ENCODE data around the gene DDR1.

The DDR1 gene

GRCh38 chr6:30886897-30887255 lies 2.6 kb downstream of the DDR1 start:
- TF ChIP-seq FOXA1 (IDR thresholded peaks at IDR 0.05), result no peak
- ChIA-PET POLR2A (interaction anchor here (1.4 kb wide), 1 partner anchor 9 kb away, joined by 3 read pairs; no protein-coding TSS in a partner anchor), CTCF (no interaction called here)
- DNase-seq (ENCODE audit: extremely low spot score), result no peak

- TF ChIP-seq HDGF (IDR thresholded peaks at IDR 0.05; ENCODE audit: borderline replicate concordance), result no peak
- ChIA-PET POLR2A (interaction anchor here (0.7 to 1.6 kb wide), 2 partner anchors 20 to 333 kb away, joined by 3 to 5 read pairs; partner anchors contain the start of gene GTF2H4), CTCF (interaction anchor here (0.6 to 1.7 kb wide), 3 partner anchors 60 to 406 kb away, joined by 3 to 4 read pairs (median 3); no protein-coding TSS in a partner anchor)
- DNase-seq (ENCODE audit: extremely low spot score), result no peak
These were observed 3.8 kb downstream of the DDR1 start for GRCh38 chr6:30887901-30888815.

- CTCF ChIA-PET, result interaction anchor here (0.6 to 1.7 kb wide), 4 partner anchors 20 to 198 kb away, joined by 3 to 8 read pairs (median 4); no protein-coding TSS in a partner anchor
- no peak for DNase-seq (ENCODE audit: extremely low spot score)
- TF ChIP-seq PKNOX1 (IDR thresholded peaks at IDR 0.05) (no peak), CTBP1 (IDR thresholded peaks at IDR 0.05; ENCODE audit: borderline replicate concordance) (no peak), HDGF (IDR thresholded peaks at IDR 0.05; ENCODE audit: borderline replicate concordance) (no peak), FOXK2 (IDR thresholded peaks at IDR 0.05) (no peak), NFRKB (IDR thresholded peaks at IDR 0.05) (no peak), ZNF384 (IDR thresholded peaks at IDR 0.05) (no peak)
- POLR2A ChIA-PET, result interaction anchor here (0.7 to 1.6 kb wide), 2 partner anchors 19 to 333 kb away, joined by 3 to 5 read pairs; partner anchors contain the start of gene GTF2H4
These were observed 4.6 kb downstream of the DDR1 start for GRCh38 chr6:30888816-30889495.

- TF ChIP-seq BHLHE40 (IDR thresholded peaks at IDR 0.05; ENCODE audit: borderline replicate concordance) (no peak), ELF4 (IDR thresholded peaks at IDR 0.05) (no peak), CTBP1 (IDR thresholded peaks at IDR 0.05; ENCODE audit: borderline replicate concordance) (no peak), FOXM1 (IDR thresholded peaks at IDR 0.05; ENCODE audit: borderline replicate concordance) (no peak), PKNOX1 (IDR thresholded peaks at IDR 0.05) (no peak), SUZ12 (IDR thresholded peaks at IDR 0.05) (no peak), TARDBP (IDR thresholded peaks at IDR 0.05) (no peak), NFRKB (IDR thresholded peaks at IDR 0.05) (no peak), HDGF (IDR thresholded peaks at IDR 0.05; ENCODE audit: borderline replicate concordance) (no peak), FOXA1 (IDR thresholded peaks at IDR 0.05) (no peak), ZNF384 (IDR thresholded peaks at IDR 0.05) (no peak), SP1 (IDR thresholded peaks at IDR 0.05) (no peak)
- POLR2A ChIA-PET, result interaction anchor here (1.6 kb wide), 1 partner anchor 18 kb away, joined by 5 read pairs; the partner anchor contains the start of gene GTF2H4
- CTCF ChIA-PET, result interaction anchor here (0.6 to 1.7 kb wide), 4 partner anchors 21 to 198 kb away, joined by 3 to 8 read pairs (median 4); no protein-coding TSS in a partner anchor
- no peak for DNase-seq (ENCODE audit: extremely low spot score)
These were observed 5.2 kb downstream of the DDR1 start for GRCh38 chr6:30889496-30889885.

GRCh38 chr6:30889921-30890645 lies 5.8 kb downstream of the DDR1 start:
- POLR2A ChIA-PET, result no interaction called here
- CTCF ChIA-PET, result interaction anchor here (0.5 to 1.7 kb wide), 3 partner anchors 21 to 68 kb away, joined by 3 to 4 read pairs (median 4); no protein-coding TSS in a partner anchor
- DNase-seq (ENCODE audit: extremely low spot score), result no peak
- TF ChIP-seq CTBP1 (IDR thresholded peaks at IDR 0.05; ENCODE audit: borderline replicate concordance), result no peak
- TF ChIP-seq SP1 (IDR thresholded peaks at IDR 0.05), result no peak
- TF ChIP-seq FOXA1 (IDR thresholded peaks at IDR 0.05), result no peak
- TF ChIP-seq BHLHE40 (IDR thresholded peaks at IDR 0.05; ENCODE audit: borderline replicate concordance), result no peak
- TF ChIP-seq FOXK2 (IDR thresholded peaks at IDR 0.05), result no peak
- TF ChIP-seq PKNOX1 (IDR thresholded peaks at IDR 0.05), result no peak
- no peak for TF ChIP-seq ZNF384 (IDR thresholded peaks at IDR 0.05)

- POLR2A ChIA-PET, result no interaction called here
- no peak for DNase-seq (ENCODE audit: extremely low spot score)
- no peak for TF ChIP-seq LEF1 (IDR thresholded peaks at IDR 0.05; ENCODE audit: borderline replicate concordance)
- TF ChIP-seq TARDBP (IDR thresholded peaks at IDR 0.05), result no peak
- TF ChIP-seq SUZ12 (IDR thresholded peaks at IDR 0.05), result no peak
- TF ChIP-seq L3MBTL2 (conservative IDR thresholded peaks at IDR 0.05), result no peak
- no peak for TF ChIP-seq ELF4 (IDR thresholded peaks at IDR 0.05)
- CTCF ChIA-PET, result interaction anchor here (0.5 kb wide), 1 partner anchor 69 kb away, joined by 4 read pairs; no protein-coding TSS in a partner anchor
These were observed 6.5 kb downstream of the DDR1 start for GRCh38 chr6:30890646-30891449.
